Type B pancreatic cell (in vitro differentiated cells): ENCODE data around the gene RWDD4. TPM values are rescaled to one million over a fixed set of nuclear protein-coding genes. Genes with fewer than 3 reads are reported as not detected.
A peak's percentile ranks its signal among the peaks of the same experiment; 100 is the strongest.

ENCODE experiments used
- DNase-seq: peaks from one replicate; pipeline ENCODE4 v3.0.0; 2021; ENCODE audit warnings: mixed read lengths; ENCODE audit not compliant: unreplicated experiment; ENCODE audit errors: extremely low spot score
- H3K27ac Mint-ChIP-seq: 2 replicates; pipeline ENCODE4 v1.8.0; 2021; ENCODE audit warnings: mild to moderate bottlenecking, mixed read lengths
- H3K27me3 Mint-ChIP-seq: 2 replicates; pipeline ENCODE4 v1.8.0; 2021; ENCODE audit warnings: mixed read lengths
- H3K36me3 Mint-ChIP-seq: 2 replicates; pipeline ENCODE4 v1.8.0; 2021; ENCODE audit warnings: mixed read lengths
- H3K4me1 Mint-ChIP-seq: one replicate; pipeline ENCODE4 v1.8.0; 2021; ENCODE audit warnings: mixed read lengths; ENCODE audit not compliant: unreplicated experiment
- H3K4me3 Mint-ChIP-seq: 2 replicates; pipeline ENCODE4 v1.8.0; 2021; ENCODE audit warnings: mild to moderate bottlenecking, mixed read lengths
- H3K9me3 Mint-ChIP-seq: 2 replicates; pipeline ENCODE4 v1.8.0; 2021; ENCODE audit warnings: mixed read lengths
- total RNA-seq: library from RNA; stranded (reverse); gene quantifications from 2 replicates; pipeline ENCODE4 v1.2.1, GENCODE V29; 2021; ENCODE audit warnings: low replicate concordance
- TF ChIP-seq, protein P1 (sequence below): fragments of 200-600 bp; sonication (generic); conservative IDR thresholded peaks from 2 replicates; pipeline ENCODE4 v1.5.0; 2021; ENCODE audit warnings: antibody characterized with exemption, mild to moderate bottlenecking

The RWDD4 gene
- total RNA-seq, 1 donor from 2014 or later: 20.5 TPM

DNA sequence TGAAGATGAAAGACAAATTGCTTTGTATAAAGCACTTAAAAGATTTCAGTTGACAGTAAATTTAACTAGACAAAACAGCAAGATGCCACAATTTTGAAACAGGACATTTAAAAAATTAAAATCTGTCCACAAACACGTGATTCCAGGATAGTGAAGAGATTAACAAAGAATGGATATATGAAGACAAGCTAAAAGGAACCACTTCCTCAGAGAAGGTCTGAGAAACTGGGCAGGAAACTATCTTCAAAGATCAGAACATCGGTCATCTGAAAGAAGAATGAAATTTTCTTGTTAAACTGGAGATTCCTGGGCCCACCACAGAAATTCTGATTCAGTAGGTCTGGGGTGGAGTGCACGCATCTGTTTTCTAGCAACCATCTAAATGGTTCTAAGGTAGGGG, 1.4 kb downstream of the RWDD4 start:
- H3K36me3 Mint-ChIP-seq: peaks cover 27% of the 10 kb centered on the region
- no peak for DNase-seq
- peaks cover 17% of the 10 kb centered on the region for H3K4me1 Mint-ChIP-seq
- H3K9me3 Mint-ChIP-seq: no peaks in the 10 kb centered on the region
- peak overlapping the region; percentile 90 for H3K4me3 Mint-ChIP-seq
- TF ChIP-seq, protein P1, sequence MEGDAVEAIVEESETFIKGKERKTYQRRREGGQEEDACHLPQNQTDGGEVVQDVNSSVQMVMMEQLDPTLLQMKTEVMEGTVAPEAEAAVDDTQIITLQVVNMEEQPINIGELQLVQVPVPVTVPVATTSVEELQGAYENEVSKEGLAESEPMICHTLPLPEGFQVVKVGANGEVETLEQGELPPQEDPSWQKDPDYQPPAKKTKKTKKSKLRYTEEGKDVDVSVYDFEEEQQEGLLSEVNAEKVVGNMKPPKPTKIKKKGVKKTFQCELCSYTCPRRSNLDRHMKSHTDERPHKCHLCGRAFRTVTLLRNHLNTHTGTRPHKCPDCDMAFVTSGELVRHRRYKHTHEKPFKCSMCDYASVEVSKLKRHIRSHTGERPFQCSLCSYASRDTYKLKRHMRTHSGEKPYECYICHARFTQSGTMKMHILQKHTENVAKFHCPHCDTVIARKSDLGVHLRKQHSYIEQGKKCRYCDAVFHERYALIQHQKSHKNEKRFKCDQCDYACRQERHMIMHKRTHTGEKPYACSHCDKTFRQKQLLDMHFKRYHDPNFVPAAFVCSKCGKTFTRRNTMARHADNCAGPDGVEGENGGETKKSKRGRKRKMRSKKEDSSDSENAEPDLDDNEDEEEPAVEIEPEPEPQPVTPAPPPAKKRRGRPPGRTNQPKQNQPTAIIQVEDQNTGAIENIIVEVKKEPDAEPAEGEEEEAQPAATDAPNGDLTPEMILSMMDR: no peak
- H3K27ac Mint-ChIP-seq: no peak overlapping the region
- H3K27me3 Mint-ChIP-seq: no peaks in the 10 kb centered on the region

GRCh38 chr4:183645326-183645725, 13.7 kb downstream of the RWDD4 start:
- no peak overlapping the region for H3K4me3 Mint-ChIP-seq
- peaks cover 8% of the 10 kb centered on the region for H3K36me3 Mint-ChIP-seq
- H3K4me1 Mint-ChIP-seq: no peaks in the 10 kb centered on the region
- H3K9me3 Mint-ChIP-seq: no peaks in the 10 kb centered on the region
- no peak for DNase-seq
- H3K27me3 Mint-ChIP-seq: no peaks in the 10 kb centered on the region
- H3K27ac Mint-ChIP-seq: no peak overlapping the region
- TF ChIP-seq, protein P1: no peak

- peaks cover 20% of the 10 kb centered on the region for H3K4me1 Mint-ChIP-seq
- no peaks in the 10 kb centered on the region for H3K9me3 Mint-ChIP-seq
- no peak for DNase-seq
- no peak overlapping the region for H3K4me3 Mint-ChIP-seq
- H3K36me3 Mint-ChIP-seq: peaks cover 8% of the 10 kb centered on the region
- no peaks in the 10 kb centered on the region for H3K27me3 Mint-ChIP-seq
- H3K27ac Mint-ChIP-seq: no peak overlapping the region
- TF ChIP-seq, protein P1: no peak
Measured at GRCh38 chr4:183639291-183639690, 19.7 kb downstream of the RWDD4 start.

DNA sequence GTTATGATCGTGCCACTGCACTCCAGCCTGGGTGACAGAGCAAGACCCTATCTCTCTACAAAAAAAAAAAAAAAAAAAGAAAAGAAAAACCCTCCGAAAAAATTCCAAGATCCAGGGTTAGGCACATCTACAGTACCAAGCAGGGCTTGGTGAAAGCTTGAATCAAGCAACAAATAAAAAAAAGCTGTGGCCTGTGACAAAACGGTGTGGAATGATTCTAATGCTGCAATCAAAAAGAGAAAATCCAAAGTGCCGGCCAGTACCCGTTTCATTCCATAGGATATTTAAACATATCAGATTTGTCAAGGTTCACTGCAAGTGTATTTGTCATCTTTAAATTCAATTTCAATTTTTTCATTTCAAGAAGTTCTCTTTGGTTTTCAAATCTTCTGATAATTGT, 20.5 kb downstream of the RWDD4 start:
- DNase-seq: no peak
- TF ChIP-seq, protein P1: no peak
- peaks cover 3% of the 10 kb centered on the region for H3K36me3 Mint-ChIP-seq
- H3K27me3 Mint-ChIP-seq: no peaks in the 10 kb centered on the region
- H3K4me3 Mint-ChIP-seq: no peak overlapping the region
- H3K4me1 Mint-ChIP-seq: peaks cover 20% of the 10 kb centered on the region
- H3K9me3 Mint-ChIP-seq: no peaks in the 10 kb centered on the region
- H3K27ac Mint-ChIP-seq: no peak overlapping the region

DNA sequence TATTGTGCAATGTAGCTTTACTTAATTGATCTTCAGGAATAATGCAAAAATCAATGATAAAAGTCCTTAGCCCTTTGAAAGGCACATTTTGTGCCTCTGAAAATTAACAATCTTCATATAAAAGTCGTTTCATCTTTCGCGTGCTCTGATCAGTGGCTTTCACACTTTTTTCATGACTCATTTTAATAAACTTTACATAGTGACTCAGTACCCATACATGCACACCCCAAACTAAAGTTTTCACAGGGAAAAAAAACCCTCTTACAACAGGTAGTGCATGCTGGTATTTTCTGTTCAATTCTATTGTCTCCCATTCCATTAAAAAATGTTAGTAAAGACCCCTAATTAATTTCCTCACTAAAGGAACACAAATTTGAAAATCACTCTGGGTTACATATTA, 21.5 kb downstream of the RWDD4 start:
- no peak for DNase-seq
- Mint-ChIP-seq H3K36me3 (peaks cover 2% of the 10 kb centered on the region), H3K27ac (no peak overlapping the region), H3K9me3 (no peaks in the 10 kb centered on the region), H3K4me1 (peaks cover 20% of the 10 kb centered on the region), H3K27me3 (no peaks in the 10 kb centered on the region), H3K4me3 (peak overlapping the region; percentile 9)
- TF ChIP-seq, protein P1: no peak

DNA sequence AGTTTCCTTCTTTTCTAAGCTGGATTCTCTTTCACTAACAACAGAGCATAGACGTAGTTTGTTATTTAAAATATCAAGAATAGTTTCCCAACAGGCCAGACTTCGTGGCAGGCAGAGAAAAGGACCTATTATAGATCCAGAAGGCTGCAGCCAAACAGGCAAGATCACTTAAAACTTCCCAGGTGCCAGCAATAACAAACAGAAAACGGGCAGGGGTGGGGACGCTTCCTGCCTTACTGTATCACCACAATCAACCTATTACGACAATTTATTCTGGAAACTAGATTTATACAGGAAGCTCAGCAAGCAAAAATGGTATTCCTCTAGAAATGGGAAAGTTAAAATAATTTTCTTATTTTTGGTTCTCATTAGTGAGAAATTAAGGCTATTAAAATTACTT, 22.1 kb downstream of the RWDD4 start:
- H3K27me3 Mint-ChIP-seq: no peaks in the 10 kb centered on the region
- no peaks in the 10 kb centered on the region for H3K36me3 Mint-ChIP-seq
- no peak for DNase-seq
- TF ChIP-seq, protein P1: no peak
- no peaks in the 10 kb centered on the region for H3K9me3 Mint-ChIP-seq
- peak overlapping the region; percentile 21 for H3K27ac Mint-ChIP-seq
- H3K4me1 Mint-ChIP-seq: peaks cover 20% of the 10 kb centered on the region
- peak overlapping the region; percentile 56 for H3K4me3 Mint-ChIP-seq
